Effector memory CD8-positive, alpha-beta T cell (primary cell): ENCODE measurements around the gene PLXNA4.

Experiments used
- ATAC-seq: fragments of 150-1000 bp; cut with Tn5 transposase; replicated peaks from 2 replicates; pipeline ENCODE4 v1.10.0; 2021; ENCODE audit warnings: mild to moderate bottlenecking, moderate library complexity
- DNase-seq, 3 experiments: peaks; one replicate each; pipeline ENCODE4 v3.0.0; 2021
- H3K27ac Mint-ChIP-seq, 2 donors: one replicate each; pipeline ENCODE4 v1.8.0; 2022; ENCODE audit warnings: mild to moderate bottlenecking in 2 of 2, mixed read lengths in 2 of 2, moderate library complexity in 2 of 2
- H3K27me3 Mint-ChIP-seq, 2 donors: one replicate each; pipeline ENCODE4 v1.8.0; 2022; ENCODE audit warnings: mixed read lengths in 2 of 2
- H3K36me3 Mint-ChIP-seq: one replicate; pipeline ENCODE4 v1.8.0; 2022; ENCODE audit warnings: mild to moderate bottlenecking, moderate library complexity, mixed read lengths; ENCODE audit not compliant: insufficient read depth
- H3K4me1 Mint-ChIP-seq, 2 donors: one replicate each; pipeline ENCODE4 v1.8.0; 2022; ENCODE audit warnings: low read depth in 2 of 2, mixed read lengths in 2 of 2
- H3K4me3 Mint-ChIP-seq, 2 donors: one replicate each; pipeline ENCODE4 v1.8.0; 2022; ENCODE audit warnings: mild to moderate bottlenecking in 2 of 2, mixed read lengths in 2 of 2, moderate library complexity in 2 of 2
- H3K9me3 Mint-ChIP-seq, 2 donors: one replicate each; pipeline ENCODE4 v1.8.0; 2022; ENCODE audit warnings: mixed read lengths in 2 of 2

PLXNA4 gene

DNA sequence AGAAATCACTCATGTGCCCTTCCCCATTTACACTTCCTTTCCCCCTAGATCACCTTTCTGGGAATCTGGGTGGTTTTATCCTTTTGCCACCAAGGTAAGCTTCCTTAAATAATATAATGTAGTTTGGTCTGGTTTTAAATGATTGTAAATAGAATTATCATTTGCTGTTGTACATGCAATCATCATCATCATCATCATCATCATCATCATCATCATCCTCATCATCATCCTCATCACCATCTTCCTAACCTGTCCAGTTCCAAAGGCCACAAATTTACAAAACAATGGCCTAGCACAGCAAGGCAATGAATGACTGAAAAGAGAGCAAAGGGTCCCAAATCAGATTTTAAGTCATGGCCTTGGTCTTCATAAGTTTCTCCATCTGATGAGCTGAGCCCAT lies 329.7 kb downstream of the PLXNA4 start:
- H3K4me1 Mint-ChIP-seq: no peaks in the 10 kb centered on the region
- no peak overlapping the region for H3K4me3 Mint-ChIP-seq
- no peaks in the 10 kb centered on the region for H3K36me3 Mint-ChIP-seq
- peaks cover 25 to 53% of the 10 kb centered on the region in 2 donors for H3K27me3 Mint-ChIP-seq
- DNase-seq: no peak
- H3K9me3 Mint-ChIP-seq: peaks cover 0 to 2% of the 10 kb centered on the region in 2 donors
- no peak overlapping the region for H3K27ac Mint-ChIP-seq
- ATAC-seq: no peak

DNA sequence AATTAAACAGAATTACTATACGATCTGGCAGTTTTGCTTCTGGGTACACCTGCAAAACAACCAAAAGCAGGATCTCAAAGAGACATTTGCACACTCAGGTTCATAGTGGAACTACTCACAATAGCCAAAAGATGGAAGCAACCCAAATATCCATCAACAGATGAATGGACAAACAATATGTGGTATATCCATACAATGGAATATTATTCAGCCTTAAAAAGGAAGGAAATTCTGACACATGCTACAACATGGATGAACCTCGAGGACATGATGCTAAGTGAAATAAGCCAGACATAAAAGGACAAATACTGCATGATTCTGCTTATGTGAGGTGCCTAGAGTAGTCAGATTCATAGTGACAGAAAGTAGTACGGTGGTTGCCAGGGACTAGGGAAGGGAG lies 330.7 kb downstream of the PLXNA4 start:
- no peak overlapping the region for H3K27ac Mint-ChIP-seq
- peaks cover 25 to 42% of the 10 kb centered on the region in 2 donors for H3K27me3 Mint-ChIP-seq
- DNase-seq (no peak), ATAC-seq (no peak)
- H3K9me3 Mint-ChIP-seq: peaks cover 0 to 2% of the 10 kb centered on the region in 2 donors
- no peaks in the 10 kb centered on the region for H3K36me3 Mint-ChIP-seq
- no peak overlapping the region for H3K4me3 Mint-ChIP-seq
- no peaks in the 10 kb centered on the region for H3K4me1 Mint-ChIP-seq

DNA sequence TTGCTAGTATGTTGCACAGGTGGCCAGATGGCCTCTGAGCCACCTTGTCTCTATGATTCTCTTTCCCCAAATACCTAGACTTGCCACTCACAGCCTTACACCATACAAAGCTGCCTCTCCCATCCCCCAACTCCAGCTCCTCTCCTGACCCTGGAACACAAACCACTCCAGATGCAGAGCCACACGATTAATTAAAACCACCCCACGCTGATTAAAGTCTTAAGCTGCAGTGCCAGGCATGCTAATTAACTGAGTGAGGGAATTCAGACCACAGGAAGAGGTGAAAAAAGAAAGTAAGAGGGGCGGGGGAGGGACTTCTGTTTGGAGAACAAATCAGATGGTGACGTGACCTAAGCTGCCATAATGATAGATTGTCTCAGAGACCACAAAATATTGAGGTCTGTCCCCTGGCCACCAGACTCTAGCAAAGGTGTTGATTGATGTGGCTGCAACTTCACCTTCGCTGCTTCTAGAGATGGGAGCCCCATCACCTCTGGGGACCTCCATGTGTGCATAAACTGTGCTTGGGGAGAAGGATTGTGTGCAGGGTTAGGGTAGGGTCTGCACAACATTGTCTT lies 331.3 kb downstream of the PLXNA4 start:
- H3K36me3 Mint-ChIP-seq: no peaks in the 10 kb centered on the region
- ATAC-seq (no peak), DNase-seq (no peak)
- H3K27ac Mint-ChIP-seq: no peak overlapping the region
- peaks cover 20 to 37% of the 10 kb centered on the region in 2 donors for H3K27me3 Mint-ChIP-seq
- H3K9me3 Mint-ChIP-seq: peaks cover 0 to 2% of the 10 kb centered on the region in 2 donors
- no peaks in the 10 kb centered on the region for H3K4me1 Mint-ChIP-seq
- no peak overlapping the region for H3K4me3 Mint-ChIP-seq

DNA sequence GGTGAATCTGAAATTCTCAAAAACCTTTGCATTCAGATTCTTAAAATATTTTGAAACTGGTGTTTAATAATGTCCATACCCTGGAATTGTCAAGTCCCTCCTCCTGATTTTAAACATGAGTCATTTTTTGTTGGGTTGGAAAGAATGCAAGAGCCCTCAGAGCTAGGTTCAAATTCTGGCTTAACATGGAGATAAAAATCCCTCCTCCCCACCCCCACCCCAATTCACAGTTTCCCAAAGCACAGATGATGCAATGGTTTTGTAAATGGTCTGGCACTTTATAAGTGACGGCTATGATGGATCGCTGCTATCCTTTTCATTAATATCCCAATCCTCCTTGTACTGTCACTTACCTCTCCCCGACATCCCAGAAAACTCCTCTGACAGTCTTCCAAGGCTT lies 332.8 kb downstream of the PLXNA4 start:
- Mint-ChIP-seq H3K27me3 (peaks cover 18 to 28% of the 10 kb centered on the region in 2 donors), H3K27ac (no peak overlapping the region)
- ATAC-seq: no peak

DNA sequence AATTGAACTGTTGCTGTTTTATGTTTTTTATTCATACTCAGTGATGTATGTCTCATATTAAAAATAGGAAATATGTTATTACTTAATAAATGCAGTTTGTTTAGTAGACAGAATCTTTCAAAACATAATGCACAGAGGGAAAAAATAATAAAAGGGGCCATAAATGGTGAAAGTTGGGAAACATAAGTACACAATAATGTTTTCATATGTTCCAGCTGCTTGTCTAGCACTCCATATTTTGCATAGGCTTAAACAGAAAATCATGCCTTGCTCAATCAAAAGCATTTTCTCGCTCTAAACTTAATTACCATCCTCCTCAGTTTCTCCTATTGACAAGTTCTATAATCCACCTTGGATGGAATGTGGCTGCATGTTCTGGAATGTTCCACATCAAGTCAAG lies 333.2 kb downstream of the PLXNA4 start:
- Mint-ChIP-seq H3K4me3 (no peak overlapping the region), H3K27me3 (peaks cover 14 to 28% of the 10 kb centered on the region in 2 donors)

More for the DNA sequence above, 332.8 kb downstream of the PLXNA4 start:
- DNase-seq: no peak
- Mint-ChIP-seq H3K4me3 (no peak overlapping the region), H3K9me3 (peaks cover 0 to 2% of the 10 kb centered on the region in 2 donors), H3K36me3 (no peaks in the 10 kb centered on the region), H3K4me1 (no peaks in the 10 kb centered on the region)

DNA sequence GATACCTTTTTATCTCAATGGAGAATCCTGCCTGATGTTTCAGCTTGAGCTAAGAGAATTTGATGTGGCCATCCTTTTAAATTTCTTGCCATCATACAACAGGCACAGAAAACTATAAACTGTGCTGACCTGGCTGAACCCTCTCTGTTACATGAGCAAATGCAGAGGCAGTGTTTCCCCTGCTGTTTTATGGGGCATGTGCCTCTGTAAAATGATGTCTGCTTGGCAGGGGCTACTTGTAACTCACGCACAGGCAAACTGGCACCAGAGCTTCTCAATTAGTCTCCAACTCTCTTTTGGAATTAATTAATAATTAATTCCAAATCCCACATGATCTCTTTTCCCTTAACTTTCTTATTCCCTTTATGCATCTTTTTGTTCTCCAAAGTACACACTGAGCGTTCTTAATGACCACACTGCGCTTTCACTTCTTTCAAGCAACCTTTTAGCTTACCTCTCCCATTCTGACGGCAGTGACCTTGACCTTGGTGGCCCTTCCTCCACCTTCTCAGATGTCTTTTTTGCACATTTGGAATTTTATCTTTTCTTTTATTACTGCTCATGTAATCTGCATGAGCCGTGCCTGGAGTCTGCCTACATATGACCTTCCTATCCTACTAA lies 334.0 kb downstream of the PLXNA4 start:
- Mint-ChIP-seq H3K9me3 (peaks cover 0 to 2% of the 10 kb centered on the region in 2 donors), H3K4me1 (no peaks in the 10 kb centered on the region)

More for the DNA sequence above, 333.2 kb downstream of the PLXNA4 start:
- H3K9me3 Mint-ChIP-seq: peaks cover 0 to 2% of the 10 kb centered on the region in 2 donors
- H3K27ac Mint-ChIP-seq: no peak overlapping the region
- no peaks in the 10 kb centered on the region for H3K36me3 Mint-ChIP-seq
- no peaks in the 10 kb centered on the region for H3K4me1 Mint-ChIP-seq
- DNase-seq (no peak), ATAC-seq (no peak)

DNA sequence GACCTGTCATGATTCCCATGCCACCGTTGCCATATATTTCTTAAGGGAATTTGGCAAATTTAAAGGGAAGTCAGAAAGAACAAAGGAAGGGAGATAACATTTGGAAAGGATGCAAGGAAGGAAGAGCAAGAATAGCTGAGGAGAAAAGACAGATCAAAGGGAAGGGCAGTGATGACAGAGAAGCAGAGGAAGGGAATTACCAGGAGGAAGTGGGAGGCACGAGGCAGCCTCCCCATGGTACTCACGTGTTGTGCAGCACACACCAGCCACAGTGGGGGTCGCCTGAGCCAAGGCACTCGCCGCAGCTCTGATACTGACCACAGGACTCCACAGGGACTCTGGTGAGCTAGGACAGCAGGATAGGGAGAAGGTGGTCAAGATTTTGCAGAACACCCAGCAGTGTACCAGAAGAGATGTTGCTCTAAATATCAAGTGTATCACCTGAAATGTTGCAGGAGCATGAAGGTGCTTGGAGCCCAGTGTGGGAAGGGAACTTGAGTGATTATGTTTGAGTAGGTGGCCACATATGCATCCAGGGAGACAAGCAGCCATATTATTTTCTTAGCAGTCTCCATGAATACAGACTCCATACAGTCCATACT lies 335.3 kb downstream of the PLXNA4 start:
- ATAC-seq: no peak
- Mint-ChIP-seq H3K36me3 (peaks cover 3% of the 10 kb centered on the region), H3K9me3 (no peaks in the 10 kb centered on the region), H3K27me3 (peaks cover 0 to 10% of the 10 kb centered on the region in 2 donors), H3K27ac (no peak overlapping the region), H3K4me1 (no peaks in the 10 kb centered on the region), H3K4me3 (no peak overlapping the region)
- DNase-seq: no peak

More for the DNA sequence above, 334.0 kb downstream of the PLXNA4 start:
- H3K27ac Mint-ChIP-seq: no peak overlapping the region
- no peak overlapping the region for H3K4me3 Mint-ChIP-seq
- peaks cover 13 to 21% of the 10 kb centered on the region in 2 donors for H3K27me3 Mint-ChIP-seq
- DNase-seq (no peak), ATAC-seq (no peak)
- peaks cover 3% of the 10 kb centered on the region for H3K36me3 Mint-ChIP-seq

DNA sequence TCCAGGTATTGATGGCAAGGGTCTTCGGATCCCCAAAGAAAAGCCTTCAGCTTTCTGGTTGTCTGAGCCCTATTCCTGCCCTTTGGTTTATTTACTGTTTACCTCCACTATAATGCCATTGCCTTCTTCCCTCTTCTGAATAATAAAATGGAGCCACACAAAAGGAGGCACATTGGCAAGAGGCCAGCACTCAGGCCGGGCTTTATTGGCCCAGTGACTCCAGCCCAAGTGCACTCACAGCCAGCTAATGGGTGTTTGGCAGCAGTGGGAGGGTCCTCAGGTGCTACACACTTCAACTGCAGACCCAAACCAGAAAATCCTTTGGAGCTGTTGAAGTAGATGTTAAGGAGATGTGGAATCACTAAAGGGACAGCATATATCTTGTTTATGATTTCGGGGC lies 336.0 kb downstream of the PLXNA4 start:
- DNase-seq (no peak), ATAC-seq (no peak)
- Mint-ChIP-seq H3K4me1 (no peaks in the 10 kb centered on the region), H3K27ac (no peak overlapping the region), H3K9me3 (no peaks in the 10 kb centered on the region), H3K27me3 (peaks cover 0 to 10% of the 10 kb centered on the region in 2 donors), H3K4me3 (no peak overlapping the region), H3K36me3 (peaks cover 3% of the 10 kb centered on the region)

DNA sequence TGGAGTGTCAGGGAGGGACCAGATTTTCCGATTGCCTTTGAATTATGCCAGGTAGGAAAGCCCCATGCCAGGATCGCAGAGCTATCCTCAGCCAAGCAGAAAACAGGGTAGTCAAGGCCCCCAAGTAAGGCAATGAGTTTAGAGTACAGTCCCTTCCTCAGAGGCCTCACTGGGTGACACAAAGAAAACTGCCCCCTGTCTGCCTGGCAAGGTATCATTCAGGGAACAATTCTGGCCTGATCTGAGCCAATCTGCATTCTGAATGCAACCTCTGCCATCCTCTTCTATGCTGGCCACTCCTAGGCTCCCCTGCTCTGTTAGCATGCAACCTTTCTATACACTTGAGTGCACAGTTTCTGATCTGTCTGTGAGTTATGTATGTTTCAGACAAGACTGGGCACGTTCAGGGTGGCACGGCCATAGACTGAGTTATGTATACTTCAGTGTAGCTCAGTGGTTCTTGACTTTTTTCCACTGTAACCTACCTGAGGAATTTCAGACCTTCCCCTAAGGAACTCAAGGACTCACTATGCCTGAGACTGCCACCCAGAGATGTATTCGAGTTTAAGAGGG lies 336.8 kb downstream of the PLXNA4 start:
- H3K27ac Mint-ChIP-seq: no peak overlapping the region
- no peaks in the 10 kb centered on the region for H3K9me3 Mint-ChIP-seq
- DNase-seq (no peak), ATAC-seq (no peak)
- no peaks in the 10 kb centered on the region for H3K4me1 Mint-ChIP-seq
- H3K36me3 Mint-ChIP-seq: peaks cover 3% of the 10 kb centered on the region
- no peak overlapping the region for H3K4me3 Mint-ChIP-seq
- H3K27me3 Mint-ChIP-seq: peaks cover 1 to 2% of the 10 kb centered on the region in 2 donors

DNA sequence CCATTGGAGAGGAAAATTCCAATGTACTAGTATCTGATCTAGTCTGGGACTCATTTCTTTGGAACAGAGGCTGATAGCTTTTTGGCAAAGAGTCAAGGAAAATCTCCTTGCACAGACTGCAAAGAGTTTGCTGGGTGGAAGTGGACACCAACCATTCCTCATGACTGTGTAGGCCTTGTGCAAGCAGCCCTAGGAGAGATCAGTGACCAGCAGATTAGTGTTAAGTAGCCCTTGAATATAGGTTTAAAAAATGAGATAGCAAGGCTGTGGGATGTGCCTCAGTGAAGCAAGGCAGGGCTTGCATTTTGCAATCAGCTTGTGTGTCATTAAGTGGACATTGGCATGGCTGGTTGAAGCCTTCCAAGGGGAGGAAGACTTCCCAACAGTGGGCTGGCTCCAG lies 341.6 kb downstream of the PLXNA4 start:
- no peaks in the 10 kb centered on the region for H3K9me3 Mint-ChIP-seq
- no peak overlapping the region for H3K27ac Mint-ChIP-seq
- ATAC-seq (no peak), DNase-seq (no peak)
- H3K36me3 Mint-ChIP-seq: peaks cover 3% of the 10 kb centered on the region
- peaks cover 7 to 22% of the 10 kb centered on the region in 2 donors for H3K27me3 Mint-ChIP-seq
- H3K4me3 Mint-ChIP-seq: no peak overlapping the region
- no peaks in the 10 kb centered on the region for H3K4me1 Mint-ChIP-seq

DNA sequence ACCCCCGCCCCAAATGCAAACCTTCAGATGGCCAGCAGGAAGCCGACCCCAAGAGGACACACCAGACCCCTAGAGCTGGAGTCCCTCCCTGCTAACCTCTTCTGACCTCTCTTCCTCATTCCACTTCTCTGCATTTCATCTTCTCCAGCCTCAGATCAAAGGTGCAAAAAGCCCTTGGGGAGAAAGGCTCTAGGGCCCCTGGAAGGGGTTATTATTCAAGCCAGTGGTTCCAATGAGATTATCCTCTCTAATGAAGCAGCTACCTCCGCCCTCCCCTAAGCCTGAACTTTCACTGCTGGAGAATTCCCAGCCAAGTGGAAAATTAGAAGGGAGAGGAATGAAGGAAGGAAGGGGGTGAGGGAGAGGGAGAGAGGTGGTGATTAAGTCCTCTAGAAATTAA lies 343.9 kb downstream of the PLXNA4 start:
- ATAC-seq (no peak), DNase-seq (no peak)
- H3K27me3 Mint-ChIP-seq: peaks cover 23 to 35% of the 10 kb centered on the region in 2 donors
- H3K36me3 Mint-ChIP-seq: no peaks in the 10 kb centered on the region
- H3K4me3 Mint-ChIP-seq: no peak overlapping the region
- no peaks in the 10 kb centered on the region for H3K9me3 Mint-ChIP-seq
- no peaks in the 10 kb centered on the region for H3K4me1 Mint-ChIP-seq
- H3K27ac Mint-ChIP-seq: no peak overlapping the region

DNA sequence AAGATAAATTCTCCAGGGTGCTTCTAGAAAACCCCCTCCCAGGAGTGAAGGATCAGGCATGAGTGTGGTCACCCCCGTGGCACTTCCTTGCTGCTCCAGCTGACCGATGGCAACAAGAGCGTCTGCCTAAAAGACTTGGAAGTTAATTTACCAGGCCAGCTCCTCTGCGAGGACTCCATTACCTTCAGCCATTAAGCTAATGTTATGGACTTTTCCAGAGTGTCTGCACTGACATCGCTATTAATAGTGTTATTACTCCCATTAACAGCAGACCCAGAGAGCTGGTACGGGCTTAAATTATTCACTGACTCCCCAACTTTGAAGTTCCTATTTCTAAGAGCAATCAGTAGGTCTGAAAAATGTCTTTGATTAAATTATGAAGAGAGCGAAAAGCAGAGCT lies 345.8 kb downstream of the PLXNA4 start:
- no peak overlapping the region for H3K27ac Mint-ChIP-seq
- ATAC-seq (no peak), DNase-seq (no peak)
- H3K27me3 Mint-ChIP-seq: peaks cover 32 to 50% of the 10 kb centered on the region in 2 donors
- no peak overlapping the region for H3K4me3 Mint-ChIP-seq
- no peaks in the 10 kb centered on the region for H3K4me1 Mint-ChIP-seq
- no peaks in the 10 kb centered on the region for H3K9me3 Mint-ChIP-seq
- no peaks in the 10 kb centered on the region for H3K36me3 Mint-ChIP-seq

DNA sequence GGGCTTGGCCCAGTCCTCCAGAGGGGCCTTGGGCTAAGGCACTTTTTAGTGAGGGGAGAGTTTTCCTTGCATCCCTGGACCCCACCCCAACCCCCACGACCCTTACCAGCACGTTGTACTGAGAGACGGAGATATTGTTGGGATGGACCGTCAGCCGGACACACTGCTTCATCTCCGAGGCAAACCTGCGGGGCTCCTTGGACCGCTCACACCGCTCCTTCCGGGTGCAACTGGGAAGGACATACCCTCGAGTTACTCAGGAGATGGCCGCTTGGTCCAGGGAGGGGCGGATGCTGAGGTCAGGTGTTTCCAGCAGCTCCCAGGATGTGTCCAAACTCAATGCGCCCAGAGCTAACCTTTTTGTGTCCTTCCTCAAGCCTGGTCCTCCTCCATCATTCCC lies 348.0 kb downstream of the PLXNA4 start:
- H3K27me3 Mint-ChIP-seq: peaks cover 33 to 62% of the 10 kb centered on the region in 2 donors
- no peaks in the 10 kb centered on the region for H3K36me3 Mint-ChIP-seq
- no peak overlapping the region for H3K4me3 Mint-ChIP-seq
- H3K9me3 Mint-ChIP-seq: no peaks in the 10 kb centered on the region
- peaks cover 0 to 1% of the 10 kb centered on the region in 2 donors for H3K4me1 Mint-ChIP-seq
- ATAC-seq: no peak
- no peak overlapping the region for H3K27ac Mint-ChIP-seq
- no peak for DNase-seq

DNA sequence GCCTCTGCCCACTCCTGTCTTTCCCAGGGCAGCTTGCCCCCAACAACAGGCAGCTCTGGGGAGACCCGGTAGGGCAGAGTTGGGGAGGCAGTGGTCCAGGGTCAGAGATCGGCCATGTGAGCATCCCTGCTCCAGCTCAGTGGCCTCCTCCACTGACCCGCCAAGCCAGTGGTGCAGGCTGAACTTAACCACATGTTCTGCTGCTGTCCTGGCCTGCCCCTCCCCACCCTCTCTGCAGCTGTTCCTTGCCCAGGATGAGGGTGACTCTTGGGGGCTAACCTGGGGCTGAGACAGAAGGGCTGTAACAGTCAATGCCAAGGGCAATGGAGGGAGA lies 349.3 kb downstream of the PLXNA4 start:
- H3K27me3 Mint-ChIP-seq: peaks cover 33 to 65% of the 10 kb centered on the region in 2 donors
- ATAC-seq (no peak), DNase-seq (no peak)
- H3K27ac Mint-ChIP-seq: no peak overlapping the region
- no peaks in the 10 kb centered on the region for H3K36me3 Mint-ChIP-seq
- peaks cover 0 to 1% of the 10 kb centered on the region in 2 donors for H3K4me1 Mint-ChIP-seq
- no peaks in the 10 kb centered on the region for H3K9me3 Mint-ChIP-seq
- H3K4me3 Mint-ChIP-seq: no peak overlapping the region
